Esophagus squamous epithelium (tissue), 5 donors: ENCODE data around the gene FOSL2. TPM values are rescaled to one million over a fixed set of nuclear protein-coding genes. Genes with fewer than 3 reads are reported as not detected.
A peak's percentile ranks its signal among the peaks of the same experiment; 100 is the strongest.

ENCODE experiments used
- DNase-seq: peaks from one replicate; lab custom pipeline; 2025; lab: John Stamatoyannopoulos, UW
- H3K27ac ChIP-seq, 4 donors: fragments of 200-600 bp; sonication (generic); one replicate each; pipeline ENCODE4 v1.5.1; 2016 to 2019; ENCODE audit warnings: mild to moderate bottlenecking in 1 of 4
- H3K27me3 ChIP-seq, 4 donors: fragments of 200-600 bp; sonication (generic); 1 replicate in 3 of 4; 2 replicates in 1 of 4; pipeline versions ENCODE4 v1.5.1 to v1.6.0; 2017 to 2021; ENCODE audit warnings: antibody characterized with exemption in 1 of 4
- H3K36me3 ChIP-seq, 3 donors: fragments of 200-600 bp; sonication (generic); one replicate each; pipeline ENCODE4 v1.5.1; 2016 to 2019
- H3K4me1 ChIP-seq, 3 donors: fragments of 200-600 bp; sonication (generic); one replicate each; pipeline ENCODE4 v1.5.1; 2017 to 2019
- H3K4me3 ChIP-seq, 4 donors: fragments of 200-600 bp; sonication (generic); 1 replicate in 3 of 4; 2 replicates in 1 of 4; pipeline ENCODE4 v1.5.1; 2016 to 2019; ENCODE audit warnings: mild to moderate bottlenecking in 2 of 4, moderate library complexity in 1 of 4
- H3K9me3 ChIP-seq, 3 donors: fragments of 200-600 bp; sonication (generic); one replicate each; pipeline ENCODE4 v1.5.1; 2016 to 2019
- POLR2A ChIP-seq, 4 donors: fragments of 450-650 bp; IDR thresholded peaks; one replicate each; pipeline ENCODE4 v1.6.1; 2017; ENCODE audit warnings: antibody characterized with exemption in 4 of 4, mild to moderate bottlenecking in 4 of 4, moderate library complexity in 3 of 4
- WGBS, 2 donors: methylation state at CpG; one replicate each; pipeline ENCODE4 v1.1.5; 2018; 5-methylcytosine and 5-hydroxymethylcytosine counted together
- intact Hi-C: fragments of 100-400 bp; cut with DNase I; formaldehyde crosslinking; loops from one replicate; pipeline ENCODE4 v1.15.0; 2022
- total RNA-seq, 4 donors: library from RNA; depleted of rRNA; stranded (reverse); fragments of >200 nt; gene quantifications; one replicate each; pipeline ENCODE4 v1.1.0, GENCODE V29; 2016
- TF ChIP-seq, protein P1 (sequence below), 6 experiments: fragments of 450-650 bp in 4 of 6; fragments of 200-600 bp in 2 of 6; sonication (generic) in 2 of 6; IDR thresholded peaks; one replicate each; pipeline ENCODE4 v1.5.1; 2016 to 2019; ENCODE audit warnings: antibody characterized with exemption in 6 of 6, mild to moderate bottlenecking in 4 of 6, moderate library complexity in 4 of 6
- donor health status: DM: yes; HTN: yes; CAD: no.

FOSL2 gene
- total RNA-seq, 4 donors from 2014 or later: 100 to 234 (median 144) TPM

DNA sequence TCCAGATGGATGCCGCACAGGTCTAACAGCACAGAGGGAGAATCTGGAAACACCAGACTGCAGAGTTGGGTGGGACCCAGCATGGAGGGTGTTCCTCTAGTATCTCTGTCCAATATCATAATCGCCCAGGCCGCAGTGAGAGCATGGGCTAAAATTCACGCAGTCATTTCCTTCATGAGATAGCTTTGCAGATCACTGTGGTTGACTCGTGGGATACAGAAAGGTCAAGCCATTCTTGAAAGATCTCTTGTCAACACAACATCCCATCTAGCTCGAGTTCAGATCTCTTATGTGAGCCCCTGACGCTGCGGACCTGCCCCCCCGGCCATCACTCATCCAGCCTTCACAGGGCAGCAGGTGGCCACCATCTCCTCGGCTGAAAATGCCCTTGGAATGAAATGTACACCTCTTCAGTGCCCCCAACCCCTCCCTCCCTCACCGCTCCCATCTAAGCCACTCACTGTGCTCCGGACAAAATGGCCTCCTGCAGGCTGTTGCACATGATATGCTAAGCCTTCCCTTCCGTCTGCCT, 45.9 kb downstream of the FOSL2 start:
- Histone ChIP-seq H3K36me3 (no peaks in the 10 kb centered on the region), H3K9me3 (peaks cover 0 to 2% (median 0%) of the 10 kb centered on the region in 3 donors), H3K27me3 (no peaks in the 10 kb centered on the region), H3K27ac (peak overlapping the region in 1 of 4 donors; percentile 90), H3K4me1 (peaks cover 18 to 47% (median 31%) of the 10 kb centered on the region in 3 donors), H3K4me3 (no peak overlapping the region)
- DNase-seq: no peak
- WGBS, 2 donors: 87% methylated on average over 11 to 12 of the region's 13 CpGs
- intact Hi-C loops: no loop called here
- no peak for TF ChIP-seq POLR2A (IDR thresholded peaks at IDR 0.05)
- TF ChIP-seq, protein P1, sequence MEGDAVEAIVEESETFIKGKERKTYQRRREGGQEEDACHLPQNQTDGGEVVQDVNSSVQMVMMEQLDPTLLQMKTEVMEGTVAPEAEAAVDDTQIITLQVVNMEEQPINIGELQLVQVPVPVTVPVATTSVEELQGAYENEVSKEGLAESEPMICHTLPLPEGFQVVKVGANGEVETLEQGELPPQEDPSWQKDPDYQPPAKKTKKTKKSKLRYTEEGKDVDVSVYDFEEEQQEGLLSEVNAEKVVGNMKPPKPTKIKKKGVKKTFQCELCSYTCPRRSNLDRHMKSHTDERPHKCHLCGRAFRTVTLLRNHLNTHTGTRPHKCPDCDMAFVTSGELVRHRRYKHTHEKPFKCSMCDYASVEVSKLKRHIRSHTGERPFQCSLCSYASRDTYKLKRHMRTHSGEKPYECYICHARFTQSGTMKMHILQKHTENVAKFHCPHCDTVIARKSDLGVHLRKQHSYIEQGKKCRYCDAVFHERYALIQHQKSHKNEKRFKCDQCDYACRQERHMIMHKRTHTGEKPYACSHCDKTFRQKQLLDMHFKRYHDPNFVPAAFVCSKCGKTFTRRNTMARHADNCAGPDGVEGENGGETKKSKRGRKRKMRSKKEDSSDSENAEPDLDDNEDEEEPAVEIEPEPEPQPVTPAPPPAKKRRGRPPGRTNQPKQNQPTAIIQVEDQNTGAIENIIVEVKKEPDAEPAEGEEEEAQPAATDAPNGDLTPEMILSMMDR (IDR thresholded peaks at IDR 0.05): no peak

DNA sequence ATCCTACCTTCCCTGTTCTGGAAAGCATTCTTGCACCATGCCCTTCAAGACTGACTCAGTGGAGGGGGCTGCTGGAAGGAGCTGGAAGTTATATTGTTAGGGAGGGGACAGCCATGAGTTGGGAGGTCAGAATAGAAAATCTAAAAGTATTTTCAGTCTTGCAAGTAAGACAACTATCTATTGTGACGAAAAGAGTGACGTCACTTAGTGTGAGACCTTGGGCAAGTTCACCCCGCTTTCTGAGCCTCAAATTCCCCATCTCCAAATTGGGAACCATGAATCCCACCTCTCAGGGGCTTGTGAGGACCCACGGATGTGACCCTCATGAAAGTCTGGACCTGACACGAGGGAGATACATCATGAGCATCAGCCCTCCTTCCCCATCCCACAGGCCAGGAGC, 46.5 kb downstream of the FOSL2 start:
- no peaks in the 10 kb centered on the region for H3K9me3 ChIP-seq
- H3K36me3 ChIP-seq: no peaks in the 10 kb centered on the region
- no peak overlapping the region for H3K27ac ChIP-seq
- intact Hi-C loops: no loop called here
- no peak overlapping the region for H3K4me3 ChIP-seq
- DNase-seq: no peak
- H3K27me3 ChIP-seq: no peaks in the 10 kb centered on the region
- TF ChIP-seq, protein P1 (IDR thresholded peaks at IDR 0.05): no peak
- TF ChIP-seq POLR2A (IDR thresholded peaks at IDR 0.05): no peak
- 80 to 90% methylated on average over 5 of the region's 5 CpGs for WGBS, 2 donors
- peaks cover 18 to 42% (median 30%) of the 10 kb centered on the region in 3 donors for H3K4me1 ChIP-seq

DNA sequence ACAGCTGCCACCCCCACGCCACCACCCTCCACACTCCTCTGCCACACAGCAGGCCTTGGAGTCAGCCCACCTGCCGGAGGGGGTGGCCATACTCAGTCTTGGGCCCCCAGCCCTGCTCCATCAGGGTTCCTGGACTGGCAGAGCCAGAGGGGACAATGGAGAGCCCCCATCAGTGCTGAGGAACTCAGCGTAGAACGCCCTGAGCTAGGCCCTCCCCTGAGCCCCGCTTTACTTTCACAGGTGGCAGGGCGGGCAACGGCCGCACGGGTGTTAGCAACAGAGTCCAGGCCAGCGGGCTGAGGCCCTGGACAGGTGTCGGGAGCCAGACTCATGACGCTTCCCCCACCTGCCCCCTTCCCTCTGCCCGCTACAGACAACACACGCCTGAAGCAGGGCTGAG, 47.1 kb downstream of the FOSL2 start:
- no peak for DNase-seq
- no peaks in the 10 kb centered on the region for H3K27me3 ChIP-seq
- 89 to 95% methylated on average over 3 to 8 of the region's 14 CpGs for WGBS, 2 donors
- no peaks in the 10 kb centered on the region for H3K9me3 ChIP-seq
- TF ChIP-seq, protein P1 (IDR thresholded peaks at IDR 0.05): no peak
- peaks cover 18 to 35% (median 29%) of the 10 kb centered on the region in 3 donors for H3K4me1 ChIP-seq
- no peaks in the 10 kb centered on the region for H3K36me3 ChIP-seq
- H3K27ac ChIP-seq: no peak overlapping the region
- intact Hi-C loops: no loop called here
- no peak overlapping the region for H3K4me3 ChIP-seq

DNA sequence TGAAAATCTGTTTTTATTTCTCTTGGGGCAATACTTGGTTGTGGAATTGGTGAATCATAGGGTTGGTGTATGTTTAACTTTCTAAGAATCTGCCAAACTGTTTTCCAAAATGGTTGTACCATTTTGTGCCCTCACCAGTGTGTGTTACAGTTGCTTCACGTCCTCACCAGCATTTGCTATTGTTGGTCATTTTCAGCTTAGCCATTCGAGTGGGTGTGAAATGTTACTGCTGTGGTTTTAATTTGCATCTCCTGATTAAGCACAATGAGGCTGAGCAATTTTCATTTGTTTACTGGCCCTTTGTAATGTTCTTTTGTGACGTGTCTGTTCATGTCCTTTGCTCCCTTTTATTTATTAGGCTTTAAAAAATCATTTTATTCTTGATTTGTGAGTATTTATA, 49.7 kb downstream of the FOSL2 start:
- TF ChIP-seq POLR2A (IDR thresholded peaks at IDR 0.05): no peak
- TF ChIP-seq, protein P1 (IDR thresholded peaks at IDR 0.05): no peak
- intact Hi-C loops: no loop called here
- no peak overlapping the region for H3K4me3 ChIP-seq
- DNase-seq: no peak
- no peak overlapping the region for H3K27ac ChIP-seq
- H3K4me1 ChIP-seq: peaks cover 11 to 36% (median 21%) of the 10 kb centered on the region in 3 donors
- H3K9me3 ChIP-seq: no peaks in the 10 kb centered on the region
- no peaks in the 10 kb centered on the region for H3K27me3 ChIP-seq
- 41 to 44% methylated on average over 3 of the region's 3 CpGs for WGBS, 2 donors
- H3K36me3 ChIP-seq: no peaks in the 10 kb centered on the region

DNA sequence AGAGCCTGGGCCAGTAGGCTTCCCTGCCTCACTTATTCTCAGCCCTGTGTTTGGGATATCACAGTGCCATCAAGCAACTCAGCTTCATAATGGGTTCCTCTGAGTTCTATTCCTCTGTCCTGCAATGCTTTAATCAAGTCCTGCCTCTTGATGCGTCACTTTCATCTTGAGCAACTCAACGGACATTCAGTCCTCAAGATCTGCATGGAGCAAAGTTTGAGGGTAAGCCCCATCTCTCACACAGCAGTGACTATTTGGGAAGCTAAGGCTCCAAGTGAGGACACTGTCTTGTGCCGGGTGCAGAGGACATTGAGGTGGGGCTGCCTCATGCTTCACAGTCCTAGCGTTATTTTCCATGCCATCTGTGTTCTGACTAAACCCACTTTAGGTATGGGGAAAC, 52.3 kb downstream of the FOSL2 start:
- TF ChIP-seq POLR2A (IDR thresholded peaks at IDR 0.05): no peak
- TF ChIP-seq, protein P1 (IDR thresholded peaks at IDR 0.05): no peak
- no peaks in the 10 kb centered on the region for H3K27me3 ChIP-seq
- no peak for DNase-seq
- no peaks in the 10 kb centered on the region for H3K36me3 ChIP-seq
- intact Hi-C loops: no loop called here
- H3K4me3 ChIP-seq: no peak overlapping the region
- H3K27ac ChIP-seq: no peak overlapping the region
- WGBS, 2 donors: 75 to 90% methylated on average over 4 of the region's 4 CpGs
- H3K4me1 ChIP-seq: peaks cover 27 to 52% (median 37%) of the 10 kb centered on the region in 3 donors
- H3K9me3 ChIP-seq: no peaks in the 10 kb centered on the region
